Lung (tissue), 12 donors: ENCODE measurements around the gene RBM33. TPM values are rescaled to one million over a fixed set of nuclear protein-coding genes. Genes with fewer than 3 reads are reported as not detected.

Experiments
- ATAC-seq: fragments of 200-7000 bp; cut with Tn5 transposase; one replicate; pipeline ENCODE4 v1.9.1; 2020; ENCODE audit warnings: moderate number of reproducible peaks; ENCODE audit not compliant: insufficient read depth, low FRiP score
- DNase-seq, 3 donors: peaks; one replicate each; pipeline ENCODE4 v3.0.0-alpha.2; 2013 to 2017
- H3K27ac ChIP-seq, 2 donors: one replicate each; pipeline ENCODE4 v1.5.1; 2013; ENCODE audit warnings: mild to moderate bottlenecking in 2 of 2, moderate library complexity in 2 of 2, control low read depth in 1 of 2, inconsistent platforms in 1 of 2, low read depth in 1 of 2, low read length in 1 of 2
- H3K27me3 ChIP-seq, 3 donors: one replicate each; pipeline ENCODE4 v1.5.1; 2013; ENCODE audit warnings: low read length in 2 of 3; ENCODE audit not compliant: control insufficient read depth in 3 of 3, insufficient read depth in 3 of 3
- H3K36me3 ChIP-seq, 4 donors: one replicate each; pipeline ENCODE4 v1.5.1; 2013; ENCODE audit warnings: low read length in 4 of 4, mild to moderate bottlenecking in 1 of 4, moderate library complexity in 1 of 4; ENCODE audit not compliant: control insufficient read depth in 4 of 4, insufficient read depth in 4 of 4
- H3K4me1 ChIP-seq, 5 donors: one replicate each; pipeline ENCODE4 v1.5.1; 2013; ENCODE audit warnings: low read length in 5 of 5, mild to moderate bottlenecking in 2 of 5, moderate library complexity in 1 of 5; ENCODE audit not compliant: control insufficient read depth in 5 of 5, insufficient read depth in 5 of 5
- H3K4me3 ChIP-seq: one replicate; pipeline ENCODE4 v1.5.1; 2013; ENCODE audit warnings: mild to moderate bottlenecking, control low read depth, moderate library complexity
- H3K9ac ChIP-seq, 2 donors: one replicate each; pipeline ENCODE4 v1.5.1; 2013; ENCODE audit warnings: low read length in 2 of 2, control low read depth in 1 of 2; ENCODE audit not compliant: insufficient read depth in 1 of 2
- H3K9me3 ChIP-seq, 4 donors: one replicate each; pipeline ENCODE4 v1.5.1; 2013; ENCODE audit warnings: low read length in 3 of 4, mild to moderate bottlenecking in 1 of 4, moderate library complexity in 1 of 4; ENCODE audit not compliant: control insufficient read depth in 4 of 4, insufficient read depth in 3 of 4
- WGBS, 2 donors: extraction: QIAGEN DNeasy Blood & Tissue Kit; methylation state at CpG; one replicate each; pipeline ENCODE4 v1.1.7; 2013; 5-methylcytosine and 5-hydroxymethylcytosine counted together
- polyA plus RNA-seq, 2 donors: library from polyadenylated mRNA; stranded (reverse); fragments of 200-250 nt; gene quantifications; one replicate each; pipeline ENCODE4 v1.2.1, GENCODE V29; 2013
- total RNA-seq, 2 donors: library from RNA; depleted of rRNA in 1 of 2; stranded (reverse); fragments of >200 nt in 1 of 2; gene quantifications; one replicate each; pipeline ENCODE4 v1.2.1, GENCODE V29; 2014 to 2021
- TF ChIP-seq, protein P1 (sequence below): IDR thresholded peaks from 2 replicates; pipeline ENCODE4 v1.5.1; 2012; ENCODE audit warnings: mild to moderate bottlenecking; ENCODE audit errors: control extremely low read depth, extremely low read depth
- donor health status: control.
- donor health status: control.
- donor health status: Bipolar disorder and iron deficiency.
- donor health status: healthy.
- donor health status: DM: yes; HTN: yes; CAD: no.

RBM33 gene
- total and polyA plus RNA-seq, 4 donors: 15.3 to 99.6 (median 43.2) TPM

DNA sequence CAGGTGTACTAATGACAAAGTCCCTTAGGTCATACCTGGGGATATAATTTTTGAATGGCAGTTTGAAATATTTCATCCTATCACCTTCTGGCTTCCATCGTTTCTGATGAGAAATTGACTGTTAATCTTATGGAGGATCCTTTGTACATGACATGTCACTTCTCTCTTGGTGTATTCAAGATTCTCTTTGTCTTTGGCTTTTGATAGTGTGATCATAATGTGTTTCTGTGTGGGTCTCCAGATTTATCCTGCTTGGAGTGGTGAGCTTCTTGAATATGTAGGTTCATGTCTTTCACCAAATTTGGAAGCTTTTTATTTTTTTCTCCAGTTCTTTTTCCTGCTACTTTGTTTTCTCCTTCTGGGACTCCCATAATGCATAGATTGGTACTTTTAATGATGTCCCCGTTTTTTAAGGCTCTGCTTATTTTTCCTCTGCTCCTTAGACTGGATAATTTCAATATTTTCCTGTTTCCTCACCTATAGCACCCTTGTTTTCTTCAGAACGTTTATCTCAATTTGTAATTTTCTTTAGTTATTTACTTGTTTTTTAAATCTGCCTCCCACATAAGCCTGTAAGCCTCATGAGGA, 4.4 kb downstream of the RBM33 start:
- 96 to 97% methylated on average over 3 of the region's 3 CpGs for WGBS, 2 donors
- Histone ChIP-seq H3K9ac (no peak overlapping the region), H3K4me1 (peaks cover 0 to 20% (median 4%) of the 10 kb centered on the region in 5 donors), H3K27me3 (no peaks in the 10 kb centered on the region), H3K4me3 (no peak overlapping the region), H3K27ac (no peak overlapping the region), H3K36me3 (peaks cover 0 to 34% (median 8%) of the 10 kb centered on the region in 4 donors), H3K9me3 (peaks cover 0 to 15% (median 3%) of the 10 kb centered on the region in 4 donors)
- ATAC-seq: no peak
- TF ChIP-seq, protein P1, sequence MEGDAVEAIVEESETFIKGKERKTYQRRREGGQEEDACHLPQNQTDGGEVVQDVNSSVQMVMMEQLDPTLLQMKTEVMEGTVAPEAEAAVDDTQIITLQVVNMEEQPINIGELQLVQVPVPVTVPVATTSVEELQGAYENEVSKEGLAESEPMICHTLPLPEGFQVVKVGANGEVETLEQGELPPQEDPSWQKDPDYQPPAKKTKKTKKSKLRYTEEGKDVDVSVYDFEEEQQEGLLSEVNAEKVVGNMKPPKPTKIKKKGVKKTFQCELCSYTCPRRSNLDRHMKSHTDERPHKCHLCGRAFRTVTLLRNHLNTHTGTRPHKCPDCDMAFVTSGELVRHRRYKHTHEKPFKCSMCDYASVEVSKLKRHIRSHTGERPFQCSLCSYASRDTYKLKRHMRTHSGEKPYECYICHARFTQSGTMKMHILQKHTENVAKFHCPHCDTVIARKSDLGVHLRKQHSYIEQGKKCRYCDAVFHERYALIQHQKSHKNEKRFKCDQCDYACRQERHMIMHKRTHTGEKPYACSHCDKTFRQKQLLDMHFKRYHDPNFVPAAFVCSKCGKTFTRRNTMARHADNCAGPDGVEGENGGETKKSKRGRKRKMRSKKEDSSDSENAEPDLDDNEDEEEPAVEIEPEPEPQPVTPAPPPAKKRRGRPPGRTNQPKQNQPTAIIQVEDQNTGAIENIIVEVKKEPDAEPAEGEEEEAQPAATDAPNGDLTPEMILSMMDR: no peak
- peak in 1 of 3 donors; percentile 11 for DNase-seq

DNA sequence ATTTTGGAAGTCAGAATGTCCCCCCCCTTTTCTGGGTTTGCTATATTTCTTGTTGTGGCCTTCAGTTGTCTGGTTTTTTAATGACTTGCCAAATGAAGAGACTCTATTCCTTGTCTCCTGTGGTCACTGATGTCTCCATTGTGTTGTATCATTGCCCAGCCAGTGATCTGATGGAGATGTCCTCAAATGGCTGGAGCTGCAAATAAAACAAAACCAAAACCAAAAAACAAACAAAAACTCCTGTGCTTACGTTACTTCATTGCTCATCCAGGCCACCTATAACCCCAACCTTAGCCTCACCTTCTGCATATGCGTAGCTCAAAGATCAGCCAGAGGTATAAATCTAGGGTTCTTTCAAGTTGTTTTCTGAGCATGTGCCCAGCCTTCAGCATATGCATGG, 5.1 kb downstream of the RBM33 start:
- TF ChIP-seq, protein P1: no peak
- Histone ChIP-seq H3K4me1 (peaks cover 0 to 23% (median 6%) of the 10 kb centered on the region in 5 donors), H3K9ac (no peak overlapping the region), H3K27ac (no peak overlapping the region), H3K27me3 (no peaks in the 10 kb centered on the region), H3K4me3 (no peak overlapping the region), H3K36me3 (peaks cover 0 to 29% (median 8%) of the 10 kb centered on the region in 4 donors), H3K9me3 (peaks cover 0 to 15% (median 3%) of the 10 kb centered on the region in 4 donors)
- no peak for DNase-seq
- no peak for ATAC-seq
- WGBS, 2 donors: 93 to 94% methylated on average over 2 of the region's 2 CpGs

DNA sequence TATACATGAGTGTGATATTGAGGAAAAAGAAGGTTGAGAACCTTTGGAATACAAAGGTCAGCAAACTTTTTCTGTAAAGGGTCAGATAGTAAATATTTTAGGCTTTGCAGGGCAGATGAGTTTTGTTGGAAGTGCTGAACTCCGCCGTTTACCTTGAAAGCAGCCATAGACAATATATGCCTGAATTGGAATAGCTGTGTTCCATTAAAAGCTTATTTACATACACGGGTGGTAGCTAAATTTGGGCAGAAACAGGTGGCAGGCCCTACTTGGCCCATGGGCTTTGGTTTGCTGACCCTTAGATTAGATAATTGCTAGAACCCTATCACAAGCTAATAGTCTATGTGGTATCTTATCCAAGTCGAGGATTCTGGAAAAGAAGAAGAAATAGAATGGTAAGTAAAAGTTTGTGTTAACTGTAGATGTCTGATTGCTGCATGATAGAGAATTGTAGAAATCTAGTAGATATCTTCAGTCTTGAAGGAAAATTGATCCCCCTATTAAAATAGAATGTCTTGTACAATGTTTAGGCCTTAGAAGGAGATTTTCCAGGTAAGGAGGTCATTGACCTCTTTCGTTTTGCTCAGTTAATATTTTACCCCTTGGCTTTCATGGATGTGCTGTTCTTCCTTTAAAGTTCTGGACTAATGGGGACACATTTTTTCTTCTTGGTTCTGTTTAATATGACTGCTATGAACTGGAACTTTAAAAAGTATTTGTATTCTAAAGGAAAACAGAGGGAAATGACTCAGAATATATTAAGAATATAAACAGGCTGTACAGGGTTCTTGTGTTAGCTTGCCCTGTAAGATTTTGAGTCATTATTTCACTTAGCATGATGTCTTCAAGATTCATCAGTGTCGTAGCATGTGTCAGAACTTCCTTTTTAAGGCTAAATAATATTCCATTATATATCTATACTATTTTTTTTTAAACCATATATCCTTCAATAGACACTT, 8.0 kb downstream of the RBM33 start:
- 84 to 91% methylated on average over 6 of the region's 6 CpGs for WGBS, 2 donors
- DNase-seq: no peak
- TF ChIP-seq, protein P1: no peak
- peaks cover 0 to 27% (median 6%) of the 10 kb centered on the region in 4 donors for H3K36me3 ChIP-seq
- no peak for ATAC-seq
- H3K9me3 ChIP-seq: peaks cover 0 to 15% (median 3%) of the 10 kb centered on the region in 4 donors
- no peak overlapping the region for H3K27ac ChIP-seq
- no peak overlapping the region for H3K9ac ChIP-seq
- H3K4me3 ChIP-seq: no peak overlapping the region
- H3K4me1 ChIP-seq: peaks cover 0 to 18% (median 4%) of the 10 kb centered on the region in 5 donors
- no peaks in the 10 kb centered on the region for H3K27me3 ChIP-seq
